ENCODE measurements around the gene CNDP2. TPM values are rescaled to one million over a fixed set of nuclear protein-coding genes. Genes with fewer than 3 reads are reported as not detected.
"Not testable (repeated sequence)": the region's sequence is repeated elsewhere in the genome, so short reads cannot be mapped to it uniquely, and the experiment has no call there.

CNDP2 gene
- total RNA-seq, 2 experiments from 2014 or later, result 145 to 163 TPM

GRCh38 chr18:74497778-74498177, 1.6 kb downstream of the CNDP2 start:
- H3K4me1 Mint-ChIP-seq, result peaks cover 61% of the 10 kb centered on the region
- peaks cover 29% of the 10 kb centered on the region for H3K36me3 Mint-ChIP-seq (ENCODE audit: low read depth)
- H3K27ac Mint-ChIP-seq, result peak overlapping the region; percentile 97
- DNase-seq, result no peak
- POLR2A ChIA-PET, result interaction anchor here (0.7 kb wide), 1 partner anchor 457 kb away, joined by 4 read pairs; no protein-coding TSS in a partner anchor
- CTCF ChIA-PET, result interaction anchor here (1.1 to 1.8 kb wide), 2 partner anchors 54 to 144 kb away, joined by 3 to 6 read pairs; no protein-coding TSS in a partner anchor
- H3K9me3 Mint-ChIP-seq, result no peaks in the 10 kb centered on the region
- peaks cover 8% of the 10 kb centered on the region for H3K27me3 Mint-ChIP-seq
- peak overlapping the region; percentile 84 for H3K4me3 Mint-ChIP-seq

GRCh38 chr18:74498712-74499627, 2.8 kb downstream of the CNDP2 start:
- POLR2A ChIA-PET, result interaction anchor here (0.6 kb wide), 1 partner anchor 18 kb away, joined by 5 read pairs; no protein-coding TSS in a partner anchor
- H3K9me3 Mint-ChIP-seq, result no peaks in the 10 kb centered on the region

GRCh38 chr18:74499633-74500032, 3.5 kb downstream of the CNDP2 start:
- Mint-ChIP-seq H3K27me3 (no peaks in the 10 kb centered on the region), H3K9me3 (no peaks in the 10 kb centered on the region), H3K36me3 (ENCODE audit: low read depth) (peaks cover 39% of the 10 kb centered on the region), H3K4me1 (peaks cover 64% of the 10 kb centered on the region), H3K4me3 (peak overlapping the region; percentile 84), H3K27ac (peak overlapping the region; percentile 97)
- CTCF ChIA-PET, result interaction anchor here (0.9 to 1.2 kb wide), 3 partner anchors 17 to 124 kb away, joined by 3 to 4 read pairs (median 3); no protein-coding TSS in a partner anchor
- POLR2A ChIA-PET, result interaction anchor here (0.6 kb wide), 1 partner anchor 17 kb away, joined by 5 read pairs; no protein-coding TSS in a partner anchor
- DNase-seq, result peak; percentile 67

More at GRCh38 chr18:74498712-74499627, 2.8 kb downstream of the CNDP2 start:
- H3K4me3 Mint-ChIP-seq, result peak overlapping the region; percentile 84
- H3K36me3 Mint-ChIP-seq (ENCODE audit: low read depth), result peaks cover 36% of the 10 kb centered on the region
- peak; percentile 83 for DNase-seq
- peak overlapping the region; percentile 97 for H3K27ac Mint-ChIP-seq
- CTCF ChIA-PET, result interaction anchor here (0.9 to 1.2 kb wide), 4 partner anchors 17 to 146 kb away, joined by 3 to 4 read pairs (median 3); no protein-coding TSS in a partner anchor
- H3K27me3 Mint-ChIP-seq, result peaks cover 3% of the 10 kb centered on the region
- peaks cover 64% of the 10 kb centered on the region for H3K4me1 Mint-ChIP-seq

- CTCF ChIA-PET, result interaction anchor here (1.2 kb wide), 1 partner anchor 125 kb away, joined by 3 read pairs; no protein-coding TSS in a partner anchor
- Mint-ChIP-seq H3K36me3 (ENCODE audit: low read depth) (peaks cover 44% of the 10 kb centered on the region), H3K27me3 (no peaks in the 10 kb centered on the region), H3K27ac (peak overlapping the region; percentile 97), H3K4me3 (peak overlapping the region; percentile 84), H3K9me3 (no peaks in the 10 kb centered on the region), H3K4me1 (peaks cover 63% of the 10 kb centered on the region)
- no peak for DNase-seq
- POLR2A ChIA-PET, result no interaction called here
Measured at GRCh38 chr18:74500372-74500771, 4.2 kb downstream of the CNDP2 start.

- Mint-ChIP-seq H3K36me3 (ENCODE audit: low read depth) (peaks cover 48% of the 10 kb centered on the region), H3K27ac (peak overlapping the region; percentile 97), H3K4me3 (peak overlapping the region; percentile 84), H3K4me1 (peaks cover 63% of the 10 kb centered on the region)
- H3K27me3 Mint-ChIP-seq, CTCF ChIA-PET, H3K9me3 Mint-ChIP-seq, DNase-seq, POLR2A ChIA-PET: not testable (repeated sequence)
Measured at GRCh38 chr18:74500774-74501173, 4.6 kb downstream of the CNDP2 start.

- peaks cover 49% of the 10 kb centered on the region for H3K36me3 Mint-ChIP-seq (ENCODE audit: low read depth)
- CTCF ChIA-PET, result no interaction called here
- H3K4me1 Mint-ChIP-seq, result peaks cover 61% of the 10 kb centered on the region
- POLR2A ChIA-PET, result no interaction called here
- H3K27me3 Mint-ChIP-seq, result no peaks in the 10 kb centered on the region
- H3K9me3 Mint-ChIP-seq, result no peaks in the 10 kb centered on the region
- DNase-seq, result no peak
- peak overlapping the region; percentile 49 for H3K4me3 Mint-ChIP-seq
- peak overlapping the region; percentile 58 for H3K27ac Mint-ChIP-seq
Measured at GRCh38 chr18:74501386-74501785, 5.2 kb downstream of the CNDP2 start.

- Mint-ChIP-seq H3K4me3 (no peak overlapping the region), H3K27me3 (no peaks in the 10 kb centered on the region), H3K36me3 (ENCODE audit: low read depth) (peaks cover 61% of the 10 kb centered on the region), H3K9me3 (no peaks in the 10 kb centered on the region), H3K27ac (no peak overlapping the region), H3K4me1 (peaks cover 53% of the 10 kb centered on the region)
- ChIA-PET CTCF (interaction anchor here (0.6 to 0.9 kb wide), 2 partner anchors 8 to 424 kb away, joined by 3 to 5 read pairs; no protein-coding TSS in a partner anchor), POLR2A (no interaction called here)
- DNase-seq, result no peak
Measured at GRCh38 chr18:74503137-74503536, 7.0 kb downstream of the CNDP2 start.

GRCh38 chr18:74505776-74506175, 9.6 kb downstream of the CNDP2 start:
- Mint-ChIP-seq H3K4me1 (peaks cover 30% of the 10 kb centered on the region), H3K27me3 (no peaks in the 10 kb centered on the region), H3K9me3 (no peaks in the 10 kb centered on the region), H3K4me3 (no peak overlapping the region), H3K36me3 (ENCODE audit: low read depth) (peaks cover 73% of the 10 kb centered on the region), H3K27ac (no peak overlapping the region)
- ChIA-PET CTCF (interaction anchor here (1.5 kb wide), 1 partner anchor 12 kb away, joined by 5 read pairs; no protein-coding TSS in a partner anchor), POLR2A (no interaction called here)
- DNase-seq, result no peak

GRCh38 chr18:74506448-74507084, 10.4 kb downstream of the CNDP2 start:
- Mint-ChIP-seq H3K9me3 (no peaks in the 10 kb centered on the region), H3K36me3 (ENCODE audit: low read depth) (peaks cover 74% of the 10 kb centered on the region), H3K27me3 (no peaks in the 10 kb centered on the region), H3K4me1 (peaks cover 23% of the 10 kb centered on the region), H3K4me3 (no peak overlapping the region), H3K27ac (no peak overlapping the region)
- POLR2A ChIA-PET, result no interaction called here
- CTCF ChIA-PET, result no interaction called here
- DNase-seq, result no peak

- Mint-ChIP-seq H3K4me3 (no peak overlapping the region), H3K9me3 (no peaks in the 10 kb centered on the region), H3K27ac (no peak overlapping the region), H3K27me3 (no peaks in the 10 kb centered on the region), H3K4me1 (peaks cover 19% of the 10 kb centered on the region), H3K36me3 (ENCODE audit: low read depth) (peaks cover 69% of the 10 kb centered on the region)
- CTCF ChIA-PET, result no interaction called here
- no peak for DNase-seq
- POLR2A ChIA-PET, result no interaction called here
Measured at GRCh38 chr18:74507097-74507881, 11.1 kb downstream of the CNDP2 start.

- ChIA-PET POLR2A (no interaction called here), CTCF (no interaction called here)
- H3K9me3 Mint-ChIP-seq, result no peaks in the 10 kb centered on the region
- no peak overlapping the region for H3K4me3 Mint-ChIP-seq
- H3K4me1 Mint-ChIP-seq, result peaks cover 14% of the 10 kb centered on the region
- H3K27me3 Mint-ChIP-seq, result no peaks in the 10 kb centered on the region
- H3K27ac Mint-ChIP-seq, result no peak overlapping the region
- DNase-seq, result no peak
- H3K36me3 Mint-ChIP-seq (ENCODE audit: low read depth), result peaks cover 67% of the 10 kb centered on the region
Measured at GRCh38 chr18:74507927-74508326, 11.8 kb downstream of the CNDP2 start.

GRCh38 chr18:74508366-74508765, 12.2 kb downstream of the CNDP2 start:
- Mint-ChIP-seq H3K27ac (peak overlapping the region; percentile 31), H3K27me3 (no peaks in the 10 kb centered on the region), H3K4me3 (no peak overlapping the region), H3K36me3 (ENCODE audit: low read depth) (peaks cover 64% of the 10 kb centered on the region), H3K9me3 (no peaks in the 10 kb centered on the region), H3K4me1 (peaks cover 10% of the 10 kb centered on the region)
- POLR2A ChIA-PET, result no interaction called here
- DNase-seq, result no peak
- CTCF ChIA-PET, result interaction anchor here (0.6 kb wide), 1 partner anchor 133 kb away, joined by 3 read pairs; no protein-coding TSS in a partner anchor
